ENCODE results near the gene SLC25A21. TPM values are rescaled to one million over a fixed set of nuclear protein-coding genes. Genes with fewer than 3 reads are reported as not detected.
"Not testable (repeated sequence)": the region's sequence is repeated elsewhere in the genome, so short reads cannot be mapped to it uniquely, and the experiment has no call there.

The SLC25A21 gene
- total RNA-seq, 2 experiments from 2014 or later, result not detected

DNA sequence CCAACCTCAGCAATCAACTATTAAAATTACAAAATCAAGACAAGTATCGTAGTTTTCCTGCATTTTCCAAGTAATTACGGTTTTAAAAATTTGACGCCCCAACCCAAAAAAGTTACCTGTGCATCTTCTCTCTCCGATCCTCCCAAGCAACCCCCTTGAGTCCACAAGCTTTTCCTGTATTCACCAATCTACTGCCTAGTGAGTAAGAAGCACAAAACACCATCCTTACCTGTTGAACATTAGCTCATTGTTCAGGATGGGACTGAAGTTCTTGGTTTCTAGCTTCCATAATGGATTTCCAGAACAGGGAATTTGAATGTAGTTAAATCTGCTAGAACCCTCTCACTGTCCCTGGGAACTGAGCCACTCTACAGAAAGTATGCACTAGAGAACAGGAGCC is 348.8 kb downstream of the SLC25A21 start:
- Mint-ChIP-seq H3K27ac (no peak overlapping the region), H3K4me3 (no peak overlapping the region), H3K4me1 (ENCODE audit: low read depth) (no peaks in the 10 kb centered on the region), H3K36me3 (ENCODE audit: low read depth) (no peaks in the 10 kb centered on the region), H3K9me3 (no peaks in the 10 kb centered on the region), H3K27me3 (ENCODE audit: low read depth) (no peaks in the 10 kb centered on the region)
- intact Hi-C loops (cut with micrococcal nuclease), result no loop called here
- no peak for DNase-seq
- CTCF ChIA-PET, result no interaction called here

DNA sequence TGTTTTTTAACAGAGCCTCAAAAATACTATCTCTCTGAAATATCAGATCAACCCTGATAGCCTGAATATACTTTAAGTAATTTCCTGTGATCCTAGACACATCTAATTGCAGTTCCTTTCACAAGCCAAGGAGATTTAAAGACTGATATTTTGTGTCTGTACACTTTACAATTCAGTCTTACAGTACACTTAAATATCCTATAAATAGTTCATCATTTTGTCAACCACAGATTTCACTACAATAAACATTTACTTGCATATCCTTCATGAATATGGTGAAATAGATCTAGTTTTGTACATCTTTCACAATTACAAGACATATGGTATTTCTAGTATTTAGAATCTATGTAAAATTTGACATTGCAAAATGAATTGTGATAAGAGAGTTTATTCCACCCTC is 349.7 kb downstream of the SLC25A21 start:
- intact Hi-C loops (cut with micrococcal nuclease), result no loop called here
- H3K4me1 Mint-ChIP-seq (ENCODE audit: low read depth), result no peaks in the 10 kb centered on the region
- H3K36me3 Mint-ChIP-seq (ENCODE audit: low read depth), result no peaks in the 10 kb centered on the region
- CTCF ChIA-PET, result no interaction called here
- no peaks in the 10 kb centered on the region for H3K9me3 Mint-ChIP-seq
- H3K4me3 Mint-ChIP-seq, result no peak overlapping the region
- H3K27me3 Mint-ChIP-seq (ENCODE audit: low read depth), result no peaks in the 10 kb centered on the region
- H3K27ac Mint-ChIP-seq, result no peak overlapping the region
- DNase-seq, result no peak

DNA sequence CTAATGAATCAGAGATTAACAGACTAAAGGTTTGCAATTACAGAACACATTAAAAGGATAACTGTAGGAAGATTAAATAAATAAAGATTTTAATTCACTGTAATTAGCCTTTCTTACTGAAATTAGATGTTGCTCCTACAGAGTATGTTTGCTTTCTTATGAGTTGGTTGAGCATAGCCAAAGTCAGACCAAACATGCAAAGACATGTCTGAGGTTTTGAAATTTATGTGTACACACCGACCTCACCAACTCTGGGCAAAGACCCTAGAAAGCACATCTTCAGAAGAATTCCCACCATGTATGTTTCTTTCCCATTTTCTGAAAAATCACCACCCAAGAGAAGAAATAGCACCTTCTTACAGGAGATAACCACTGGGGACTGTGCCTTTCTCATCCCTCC is 351.5 kb downstream of the SLC25A21 start:
- intact Hi-C loops (cut with micrococcal nuclease), result no loop called here
- DNase-seq, result no peak
- no peaks in the 10 kb centered on the region for H3K27me3 Mint-ChIP-seq (ENCODE audit: low read depth)
- CTCF ChIA-PET, result no interaction called here
- H3K9me3 Mint-ChIP-seq, result no peaks in the 10 kb centered on the region
- H3K36me3 Mint-ChIP-seq (ENCODE audit: low read depth), result no peaks in the 10 kb centered on the region
- no peak overlapping the region for H3K27ac Mint-ChIP-seq
- no peak overlapping the region for H3K4me3 Mint-ChIP-seq
- H3K4me1 Mint-ChIP-seq (ENCODE audit: low read depth), result no peaks in the 10 kb centered on the region

DNA sequence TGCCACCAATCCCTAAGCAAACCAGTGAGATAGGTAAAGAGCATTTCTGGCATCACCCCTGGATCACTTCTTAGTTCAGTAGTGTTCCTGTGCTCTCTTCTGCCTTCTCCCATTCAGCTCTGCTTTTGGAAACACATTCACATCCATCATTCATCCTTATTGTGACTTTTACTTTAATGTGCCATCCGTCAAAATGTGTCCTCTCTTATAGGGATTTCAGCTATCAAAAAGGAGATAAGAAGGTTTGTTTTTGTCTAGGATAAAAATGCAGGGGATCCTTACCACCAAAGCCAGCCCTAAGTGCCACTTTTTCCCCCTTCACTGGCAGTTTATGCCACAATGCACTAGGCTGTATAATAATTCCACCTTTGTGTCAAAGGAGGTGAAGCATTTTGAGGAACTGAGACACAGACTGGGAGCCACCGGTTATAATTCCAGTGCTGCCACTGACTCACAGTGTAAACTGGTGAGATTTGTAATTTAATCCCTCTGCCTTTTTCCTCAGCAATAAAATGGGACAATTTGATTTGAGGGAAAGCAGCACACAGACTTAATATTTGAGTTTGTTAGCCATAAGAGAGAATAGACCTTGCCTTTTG is 352.2 kb downstream of the SLC25A21 start:
- intact Hi-C loops (cut with micrococcal nuclease), result no loop called here

DNA sequence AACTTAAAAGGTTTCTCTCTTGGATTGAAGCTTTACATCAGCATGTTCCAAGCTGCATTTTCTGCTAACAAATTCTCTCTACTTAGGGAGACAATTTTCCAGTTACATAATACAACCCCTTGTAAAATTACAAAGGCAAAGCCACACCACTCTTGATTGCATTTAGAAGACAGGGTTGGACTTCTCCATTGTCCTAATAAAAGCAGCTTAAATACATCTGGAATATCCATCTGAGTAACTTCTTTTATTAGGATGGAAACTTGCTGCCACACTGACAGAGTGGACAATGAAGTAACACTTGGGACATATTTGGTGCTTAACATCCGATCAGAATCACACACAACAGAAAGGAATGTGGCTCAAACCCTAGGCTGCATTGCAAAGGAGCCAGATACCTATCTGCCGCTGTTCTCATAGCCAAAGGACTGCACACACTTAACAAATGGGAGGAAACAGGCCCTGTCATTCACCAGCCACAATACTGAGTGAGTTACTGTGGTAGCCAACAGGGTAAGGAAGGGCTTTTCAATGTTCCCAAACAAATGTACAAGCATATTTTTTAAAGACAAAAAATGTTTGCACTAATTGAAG is 353.5 kb downstream of the SLC25A21 start:
- H3K4me1 Mint-ChIP-seq (ENCODE audit: low read depth), result no peaks in the 10 kb centered on the region
- no peaks in the 10 kb centered on the region for H3K36me3 Mint-ChIP-seq (ENCODE audit: low read depth)
- peaks cover 2% of the 10 kb centered on the region for H3K9me3 Mint-ChIP-seq
- CTCF ChIA-PET, result interaction anchor here (0.7 kb wide), 1 partner anchor 138 kb away, joined by 4 read pairs; no protein-coding TSS in a partner anchor
- H3K27me3 Mint-ChIP-seq (ENCODE audit: low read depth), result no peaks in the 10 kb centered on the region
- H3K27ac Mint-ChIP-seq, result no peak overlapping the region
- DNase-seq, result no peak
- H3K4me3 Mint-ChIP-seq, result no peak overlapping the region
- intact Hi-C loops (cut with micrococcal nuclease), result no loop called here

More for the DNA sequence above, 352.2 kb downstream of the SLC25A21 start:
- no peaks in the 10 kb centered on the region for H3K27me3 Mint-ChIP-seq (ENCODE audit: low read depth)
- H3K27ac Mint-ChIP-seq, result no peak overlapping the region
- no peak overlapping the region for H3K4me3 Mint-ChIP-seq
- CTCF ChIA-PET, result no interaction called here
- H3K4me1 Mint-ChIP-seq (ENCODE audit: low read depth), result no peaks in the 10 kb centered on the region
- no peaks in the 10 kb centered on the region for H3K9me3 Mint-ChIP-seq
- no peak for DNase-seq
- H3K36me3 Mint-ChIP-seq (ENCODE audit: low read depth), result no peaks in the 10 kb centered on the region

DNA sequence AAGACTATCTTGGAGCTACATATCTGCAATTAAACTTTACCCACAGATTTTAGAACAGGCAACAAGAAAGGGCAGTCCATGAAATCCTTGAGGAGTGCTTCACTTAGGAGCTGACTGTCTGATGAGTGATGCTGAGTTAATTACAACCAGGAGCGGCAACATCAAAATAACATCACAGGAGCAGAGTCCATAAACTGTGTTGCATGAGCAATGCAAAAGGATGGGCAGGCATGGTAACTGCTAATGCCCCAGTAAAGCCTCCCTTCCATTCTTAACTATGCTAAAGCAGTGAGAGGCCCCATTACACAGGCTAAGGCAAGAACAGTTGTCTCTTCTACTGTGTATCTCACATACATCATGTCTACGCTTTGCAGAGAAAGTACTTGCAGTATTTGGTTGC is 354.2 kb downstream of the SLC25A21 start:
- peaks cover 2% of the 10 kb centered on the region for H3K9me3 Mint-ChIP-seq
- no peak overlapping the region for H3K27ac Mint-ChIP-seq
- H3K4me3 Mint-ChIP-seq, result no peak overlapping the region
- H3K4me1 Mint-ChIP-seq (ENCODE audit: low read depth), result no peaks in the 10 kb centered on the region
- no peak for DNase-seq
- H3K36me3 Mint-ChIP-seq (ENCODE audit: low read depth), result no peaks in the 10 kb centered on the region
- intact Hi-C loops (cut with micrococcal nuclease), result no loop called here
- H3K27me3 Mint-ChIP-seq (ENCODE audit: low read depth), result no peaks in the 10 kb centered on the region
- CTCF ChIA-PET, result no interaction called here

DNA sequence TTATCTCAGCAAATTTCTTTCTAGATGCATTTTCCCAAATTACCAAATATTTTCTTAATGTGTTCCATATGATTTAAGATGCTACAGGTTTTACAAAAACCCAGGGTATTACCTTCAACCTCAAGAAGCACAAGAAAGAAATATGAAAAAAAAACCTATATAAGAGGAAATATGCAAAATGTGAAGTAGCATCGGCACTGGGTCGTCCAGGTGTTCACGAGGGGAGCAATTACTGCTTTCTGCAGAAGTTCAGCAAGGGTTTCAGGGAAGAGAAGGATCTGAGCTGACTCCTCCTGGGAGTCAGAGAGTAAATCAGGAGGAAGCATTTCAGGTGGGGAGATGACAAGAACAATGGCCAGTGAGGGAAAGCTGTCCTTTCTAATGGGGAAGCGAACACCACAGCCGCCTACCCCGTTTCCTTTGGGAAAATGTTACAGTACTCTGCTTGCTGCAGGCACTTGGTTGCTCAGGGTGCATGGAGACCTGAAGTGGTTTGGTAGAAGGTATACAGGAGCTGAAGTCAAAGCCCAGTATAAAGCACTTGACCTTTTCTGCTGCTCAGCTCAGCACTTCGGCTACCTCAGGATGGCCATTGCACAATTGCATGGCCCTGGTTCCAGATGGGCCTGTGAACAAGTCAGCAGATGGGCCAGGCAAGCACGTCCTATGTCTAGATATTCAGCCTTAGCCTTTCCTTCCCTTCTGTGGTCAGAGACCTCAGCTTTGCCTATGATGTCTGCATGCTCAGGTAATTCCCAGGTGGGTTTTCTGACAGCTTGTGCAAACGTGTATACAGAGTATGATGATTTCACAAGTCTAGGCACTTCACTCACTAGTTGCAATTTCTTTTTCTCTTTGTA is 355.1 kb downstream of the SLC25A21 start:
- DNase-seq, result no peak
- H3K4me1 Mint-ChIP-seq (ENCODE audit: low read depth), result no peaks in the 10 kb centered on the region
- CTCF ChIA-PET, result interaction anchor here (1.0 kb wide), 1 partner anchor 123 kb away, joined by 3 read pairs; no protein-coding TSS in a partner anchor
- H3K36me3 Mint-ChIP-seq (ENCODE audit: low read depth), result no peaks in the 10 kb centered on the region
- H3K27ac Mint-ChIP-seq, result no peak overlapping the region
- no peaks in the 10 kb centered on the region for H3K27me3 Mint-ChIP-seq (ENCODE audit: low read depth)
- no peak overlapping the region for H3K4me3 Mint-ChIP-seq
- H3K9me3 Mint-ChIP-seq, result peaks cover 2% of the 10 kb centered on the region
- intact Hi-C loops (cut with micrococcal nuclease), result no loop called here

DNA sequence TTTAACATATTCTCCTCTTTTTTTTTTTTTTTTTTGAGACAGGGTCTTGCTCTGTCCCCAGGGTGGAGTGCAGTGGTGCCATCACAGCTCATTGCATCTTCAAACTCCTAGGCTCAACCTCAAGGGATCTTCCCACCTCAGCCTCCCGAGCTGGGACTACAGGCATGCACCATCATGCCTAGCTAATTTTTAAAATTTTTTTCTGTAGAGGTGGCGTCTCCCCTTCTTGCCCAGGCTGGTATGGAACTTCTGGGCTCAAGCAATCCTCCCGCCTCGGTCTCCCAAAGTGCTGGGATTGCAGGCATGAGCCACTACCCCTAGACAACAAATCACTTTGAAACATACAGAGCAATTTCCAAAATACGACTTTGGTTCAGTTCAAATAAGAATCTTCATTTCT is 355.9 kb downstream of the SLC25A21 start:
- Mint-ChIP-seq H3K27me3 (ENCODE audit: low read depth) (no peaks in the 10 kb centered on the region), H3K9me3 (peaks cover 2% of the 10 kb centered on the region), H3K4me3 (no peak overlapping the region), H3K27ac (no peak overlapping the region), H3K4me1 (ENCODE audit: low read depth) (no peaks in the 10 kb centered on the region), H3K36me3 (ENCODE audit: low read depth) (no peaks in the 10 kb centered on the region)
- CTCF ChIA-PET, result interaction anchor here (1.0 kb wide), 1 partner anchor 124 kb away, joined by 3 read pairs; no protein-coding TSS in a partner anchor
- intact Hi-C loops (cut with micrococcal nuclease), result no loop called here
- DNase-seq, result no peak

DNA sequence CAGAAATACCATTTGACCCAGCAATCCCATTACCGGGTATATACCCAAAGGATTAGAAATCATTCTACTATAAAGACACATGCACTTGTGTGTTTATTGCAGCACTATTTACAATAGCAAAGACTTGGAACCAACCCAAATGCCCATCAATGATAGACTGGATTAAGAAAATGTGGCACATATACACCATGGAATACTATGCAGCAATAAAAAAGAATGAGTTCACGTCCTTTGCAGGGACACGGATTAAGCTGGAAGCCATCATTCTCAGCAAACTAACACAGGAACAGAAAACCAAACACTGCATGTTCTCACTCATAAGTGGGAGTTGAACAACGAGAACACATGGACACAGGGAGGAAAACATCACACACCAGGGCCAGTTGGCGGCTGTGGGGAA is 357.6 kb downstream of the SLC25A21 start:
- intact Hi-C loops (cut with micrococcal nuclease); DNase-seq; H3K36me3 Mint-ChIP-seq (ENCODE audit: low read depth); CTCF ChIA-PET; H3K27ac Mint-ChIP-seq; H3K27me3 Mint-ChIP-seq (ENCODE audit: low read depth); H3K4me3 Mint-ChIP-seq; H3K9me3 Mint-ChIP-seq; H3K4me1 Mint-ChIP-seq (ENCODE audit: low read depth): not testable (repeated sequence)

DNA sequence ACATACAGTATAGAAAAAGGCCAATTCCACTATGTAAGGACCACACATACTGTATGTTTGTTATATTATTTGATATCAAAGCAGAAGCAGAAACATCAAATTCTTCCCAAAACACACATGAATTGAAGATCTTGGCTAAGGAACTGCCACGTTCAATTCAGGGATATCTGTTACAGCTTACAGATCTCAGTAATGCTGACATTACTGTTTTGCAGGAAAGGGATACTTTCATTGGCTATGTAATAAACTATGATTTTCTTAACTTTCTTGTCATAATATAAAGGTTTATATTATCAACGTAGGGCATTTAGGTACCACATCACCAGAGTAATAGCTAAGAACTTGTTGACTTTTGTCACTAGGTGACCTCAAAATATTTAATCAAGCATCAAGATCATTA is 362.2 kb downstream of the SLC25A21 start:
- CTCF ChIA-PET, result no interaction called here
- Mint-ChIP-seq H3K27ac (no peak overlapping the region), H3K9me3 (peaks cover 2% of the 10 kb centered on the region), H3K36me3 (ENCODE audit: low read depth) (no peaks in the 10 kb centered on the region), H3K4me3 (no peak overlapping the region), H3K4me1 (ENCODE audit: low read depth) (no peaks in the 10 kb centered on the region), H3K27me3 (ENCODE audit: low read depth) (peaks cover 3% of the 10 kb centered on the region)
- intact Hi-C loops (cut with micrococcal nuclease), result no loop called here
- DNase-seq, result no peak

DNA sequence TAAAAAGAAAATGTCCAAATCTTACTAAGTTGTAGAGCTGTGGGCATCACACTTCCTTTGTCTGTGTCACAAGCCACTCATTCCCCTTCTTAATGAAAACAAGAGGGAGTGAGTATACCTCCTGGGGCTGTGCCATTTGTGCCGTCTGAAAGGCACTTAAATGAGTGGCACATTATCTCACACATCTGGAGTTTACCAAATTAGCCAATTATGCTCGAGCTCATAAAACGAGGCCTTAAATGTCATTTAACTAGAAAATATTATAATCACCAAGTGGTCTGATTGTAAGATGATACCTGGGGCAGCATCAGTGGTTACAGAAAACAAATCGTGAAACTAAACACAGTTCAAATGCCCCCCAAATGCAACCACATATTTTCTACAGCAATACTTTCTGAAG is 364.7 kb downstream of the SLC25A21 start:
- Mint-ChIP-seq H3K4me1 (ENCODE audit: low read depth) (no peaks in the 10 kb centered on the region), H3K27me3 (ENCODE audit: low read depth) (peaks cover 8% of the 10 kb centered on the region), H3K36me3 (ENCODE audit: low read depth) (no peaks in the 10 kb centered on the region), H3K4me3 (no peak overlapping the region), H3K9me3 (no peaks in the 10 kb centered on the region), H3K27ac (no peak overlapping the region)
- intact Hi-C loops (cut with micrococcal nuclease), result no loop called here
- CTCF ChIA-PET, result no interaction called here
- DNase-seq, result no peak

DNA sequence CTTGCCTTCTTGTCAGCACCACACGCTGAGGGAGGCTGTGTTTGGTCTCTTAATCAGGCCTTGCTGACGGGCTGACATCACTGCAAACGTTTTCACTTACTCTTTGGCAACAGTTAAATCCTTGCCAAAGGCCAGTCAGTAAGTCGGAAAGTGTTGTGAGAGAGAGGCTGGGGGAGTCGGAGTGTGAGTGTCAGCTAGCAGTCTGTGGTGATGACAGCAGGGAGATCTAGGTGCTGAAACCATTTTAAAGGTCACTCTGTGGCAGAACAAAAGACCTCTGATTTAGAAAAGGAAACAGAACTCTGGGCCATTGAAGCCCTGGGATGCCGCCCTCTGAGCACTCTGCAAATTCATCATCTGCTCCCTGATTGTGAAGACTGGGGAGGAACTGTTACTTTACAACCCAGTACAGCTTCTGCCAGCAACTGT is 367.3 kb downstream of the SLC25A21 start:
- Mint-ChIP-seq H3K4me1 (ENCODE audit: low read depth) (no peaks in the 10 kb centered on the region), H3K27me3 (ENCODE audit: low read depth) (peaks cover 8% of the 10 kb centered on the region), H3K36me3 (ENCODE audit: low read depth) (no peaks in the 10 kb centered on the region), H3K27ac (no peak overlapping the region), H3K9me3 (no peaks in the 10 kb centered on the region), H3K4me3 (no peak overlapping the region)
- no peak for DNase-seq
- CTCF ChIA-PET, result interaction anchor here (0.6 kb wide), 1 partner anchor 336 kb away, joined by 3 read pairs; no protein-coding TSS in a partner anchor
- intact Hi-C loops (cut with micrococcal nuclease), result no loop called here

DNA sequence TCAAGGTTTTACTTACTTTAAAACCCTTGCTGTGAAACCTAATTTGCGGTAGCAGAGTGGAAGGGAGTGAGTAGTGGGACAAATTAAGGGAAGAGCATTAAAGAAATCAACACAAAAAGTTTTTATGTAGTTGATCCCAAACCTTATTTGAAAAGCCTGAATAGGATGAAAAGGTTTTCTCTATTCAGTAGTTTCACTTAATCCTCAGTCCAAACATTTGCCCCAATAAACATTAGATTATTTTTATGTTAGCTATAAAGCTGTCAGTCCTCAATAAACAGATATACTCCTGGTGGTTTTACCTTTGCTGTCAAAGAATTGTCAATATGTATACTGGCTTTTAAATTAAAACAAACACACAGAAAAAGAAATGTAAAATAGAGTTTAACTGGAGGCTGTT is 374.8 kb downstream of the SLC25A21 start:
- intact Hi-C loops (cut with micrococcal nuclease), result no loop called here
- Mint-ChIP-seq H3K4me1 (ENCODE audit: low read depth) (no peaks in the 10 kb centered on the region), H3K9me3 (no peaks in the 10 kb centered on the region), H3K36me3 (ENCODE audit: low read depth) (no peaks in the 10 kb centered on the region), H3K27me3 (ENCODE audit: low read depth) (peaks cover 4% of the 10 kb centered on the region), H3K27ac (no peak overlapping the region), H3K4me3 (no peak overlapping the region)
- no peak for DNase-seq
- CTCF ChIA-PET, result no interaction called here
